ENCODE data around the gene LSM6. TPM values are rescaled to one million over a fixed set of nuclear protein-coding genes. Genes with fewer than 3 reads are reported as not detected.

The LSM6 gene
- total RNA-seq, 1 donor from 2014 or later: 13.0 TPM

DNA sequence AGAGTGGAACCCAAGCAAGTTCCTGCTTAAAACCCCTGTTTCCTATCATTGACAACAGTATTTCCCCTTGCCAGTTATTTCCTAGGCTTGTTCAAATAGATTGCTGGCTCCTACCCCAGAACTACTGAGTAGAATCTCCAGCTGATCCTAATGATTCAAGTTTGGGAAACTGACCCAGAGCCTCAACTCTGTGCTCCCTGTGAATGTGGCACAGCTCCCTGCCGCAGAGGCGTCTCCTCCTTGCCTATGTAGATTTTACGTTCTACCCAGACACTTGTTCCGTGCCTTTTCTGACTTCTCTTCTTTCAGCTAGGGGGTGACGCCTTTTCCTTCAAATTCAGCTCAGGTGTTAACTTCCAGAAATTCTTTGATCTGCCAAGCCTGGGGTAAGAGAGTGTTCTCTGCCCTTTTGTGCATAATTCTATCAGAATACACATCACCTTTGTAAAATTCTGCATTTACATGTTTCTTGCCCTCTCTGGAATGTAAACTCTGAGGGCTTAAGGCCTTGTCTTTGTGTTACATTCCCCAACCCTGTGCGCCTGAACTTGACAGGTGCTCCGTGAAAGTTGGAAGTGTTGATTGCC lies 4.4 kb downstream of the LSM6 start:
- DNase-seq (no peak), ATAC-seq (no peak)
- intact Hi-C loops (cut with micrococcal nuclease): no loop called here

DNA sequence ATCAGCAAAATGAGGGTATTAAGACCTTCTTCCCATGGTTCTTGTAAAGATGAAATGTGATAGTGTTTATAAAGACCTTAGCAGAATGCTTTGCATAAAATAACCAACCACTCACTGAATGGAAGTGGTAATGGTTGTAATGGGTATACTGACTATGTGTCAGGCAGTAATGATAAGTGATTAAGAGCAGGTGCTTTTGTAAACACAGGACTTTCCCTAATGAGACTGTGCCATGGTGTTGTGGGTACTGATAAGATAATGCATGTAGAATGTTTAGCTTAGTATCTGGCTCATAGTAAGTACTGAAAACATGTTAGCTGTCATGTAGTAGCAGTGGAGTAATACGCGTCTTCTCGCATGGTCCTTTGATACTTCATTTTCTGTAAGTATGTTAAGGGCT lies 6.9 kb downstream of the LSM6 start:
- no peak for DNase-seq
- ATAC-seq: no peak
- intact Hi-C loops (cut with micrococcal nuclease): no loop called here

DNA sequence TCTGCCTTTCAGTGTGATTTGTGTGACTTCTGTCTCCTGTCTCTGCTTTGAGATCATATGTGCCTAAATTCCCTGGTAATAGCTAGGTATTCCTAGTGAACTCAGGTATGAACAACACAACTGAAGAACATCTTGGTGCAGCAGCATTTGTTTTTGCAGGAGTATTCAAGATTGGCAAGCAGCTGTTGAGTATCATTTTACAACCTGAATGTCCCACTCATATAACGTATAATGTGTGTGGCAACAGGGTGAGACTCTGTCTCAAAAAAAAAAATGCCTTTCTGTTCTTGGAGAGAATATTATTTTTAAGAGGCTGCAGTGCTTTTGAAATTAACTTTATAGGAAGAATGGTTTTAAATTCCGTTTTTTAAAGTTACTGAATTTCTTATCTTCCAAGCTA lies 7.7 kb downstream of the LSM6 start:
- ATAC-seq (no peak), DNase-seq (no peak)
- intact Hi-C loops (cut with micrococcal nuclease): no loop called here

DNA sequence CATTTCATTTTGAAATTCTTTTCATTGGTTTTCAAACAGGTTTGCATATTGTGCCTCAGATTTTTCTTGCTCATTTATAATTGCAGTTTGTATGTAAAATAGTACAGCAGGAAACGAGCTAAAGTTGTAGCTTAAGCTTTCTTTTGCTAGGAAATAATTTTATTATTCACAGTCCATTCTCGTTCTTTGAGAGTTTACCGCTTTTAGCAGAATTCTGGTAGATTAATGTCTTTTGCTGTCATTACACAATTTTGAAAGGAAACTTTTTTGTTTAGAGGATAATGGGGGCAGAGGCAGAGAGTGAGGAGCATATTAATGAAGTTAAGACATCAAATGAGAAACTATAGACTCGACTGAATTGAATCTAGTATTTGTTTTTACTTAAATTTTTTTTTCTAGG lies 10.5 kb downstream of the LSM6 start:
- intact Hi-C loops (cut with micrococcal nuclease): no loop called here
- no peak for ATAC-seq
- no peak for DNase-seq

DNA sequence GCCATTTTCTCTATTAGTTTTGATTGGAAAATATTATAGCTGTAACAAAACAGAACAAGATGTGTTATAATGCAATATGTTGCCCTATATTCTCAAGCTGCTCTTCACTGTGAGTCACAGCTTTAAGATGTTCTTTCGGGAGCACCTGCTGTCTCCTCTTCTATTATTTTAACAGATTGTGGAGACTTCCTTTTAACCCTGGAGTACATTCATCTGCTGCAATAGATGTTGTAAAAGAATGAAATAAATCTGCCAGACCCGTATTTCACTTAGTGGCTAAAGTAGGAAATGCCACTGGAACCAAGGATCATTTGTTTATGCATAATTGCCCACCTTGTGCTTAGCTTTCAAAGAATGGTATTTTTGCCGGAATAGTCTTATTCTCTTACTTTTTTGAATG lies 11.1 kb downstream of the LSM6 start:
- intact Hi-C loops (cut with micrococcal nuclease): no loop called here
- no peak for DNase-seq
- no peak for ATAC-seq

DNA sequence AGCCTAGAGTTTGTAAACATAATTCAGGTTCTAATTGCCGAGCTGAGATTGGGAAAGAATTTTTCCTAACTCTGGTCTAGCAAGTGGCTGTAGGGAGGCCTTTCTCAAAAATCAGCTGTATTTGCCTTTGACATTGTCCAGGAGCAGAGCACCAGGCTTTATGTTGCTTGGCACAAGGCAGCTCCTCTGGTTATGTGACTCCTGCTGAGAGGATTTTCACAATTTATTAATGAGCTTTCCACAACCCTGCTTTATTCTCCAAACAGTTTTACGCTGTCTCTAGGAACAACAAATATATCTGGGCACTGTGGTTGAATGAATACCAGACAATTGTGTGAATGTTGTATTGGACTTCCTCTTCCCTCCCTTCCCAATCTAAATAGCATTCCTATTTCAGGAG lies 14.9 kb downstream of the LSM6 start:
- intact Hi-C loops (cut with micrococcal nuclease): no loop called here
- ATAC-seq (no peak), DNase-seq (no peak)

DNA sequence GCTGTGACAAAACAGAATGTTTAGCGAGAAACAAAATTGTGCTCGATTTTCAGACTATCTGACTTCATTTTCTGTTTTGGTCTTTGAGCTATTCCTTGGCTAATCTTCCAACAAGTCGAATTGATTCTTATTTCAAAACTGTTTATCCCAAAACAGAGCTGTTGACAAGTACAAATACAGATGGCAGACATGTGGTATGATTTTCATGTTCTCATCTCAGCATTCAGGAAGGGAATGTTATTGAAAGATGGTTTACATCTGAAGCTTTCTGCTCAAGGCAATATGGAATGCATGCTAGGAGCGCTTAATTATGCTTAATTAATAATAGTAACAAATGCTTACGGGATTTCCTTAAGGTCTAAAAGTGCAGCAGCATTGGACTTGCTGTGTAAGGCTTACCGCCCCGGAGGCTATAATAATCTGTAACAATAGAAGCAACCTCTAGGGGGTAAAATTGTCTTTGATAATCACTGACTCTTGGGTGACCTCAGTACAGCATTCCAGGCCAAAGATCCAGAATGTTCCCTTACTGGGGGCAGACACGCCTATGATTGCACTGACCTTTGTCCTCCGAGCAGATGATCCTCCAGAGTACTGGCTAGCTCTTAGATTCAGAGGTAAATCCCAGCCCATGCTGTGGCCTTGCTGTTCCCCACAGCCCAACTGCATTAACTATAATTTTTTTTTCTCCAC lies 16.4 kb downstream of the LSM6 start:
- ATAC-seq: peak; percentile 92
- intact Hi-C loops (cut with micrococcal nuclease): no loop called here

DNA sequence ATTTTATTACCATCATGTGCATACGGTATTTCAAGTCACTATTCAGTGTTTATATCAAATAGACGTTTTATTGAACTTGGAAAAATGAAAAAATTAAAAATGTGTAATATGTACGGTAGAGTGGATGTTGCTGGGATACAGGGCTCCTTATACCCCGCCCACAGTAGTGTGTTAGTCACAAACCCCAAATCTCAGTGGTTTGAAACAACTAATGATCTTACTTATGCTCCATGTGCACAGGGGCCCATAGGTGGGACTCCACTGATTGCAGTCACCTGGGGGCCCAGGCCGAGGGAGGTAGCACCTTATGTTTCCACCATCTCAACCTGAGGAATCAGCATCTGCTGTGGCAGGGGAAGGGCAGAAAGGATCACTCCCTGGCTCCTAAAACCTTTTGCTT lies 18.1 kb downstream of the LSM6 start:
- intact Hi-C loops (cut with micrococcal nuclease): no loop called here
- ATAC-seq: no peak
- no peak for DNase-seq

More for the DNA sequence above, 16.4 kb downstream of the LSM6 start:
- no peak for DNase-seq

DNA sequence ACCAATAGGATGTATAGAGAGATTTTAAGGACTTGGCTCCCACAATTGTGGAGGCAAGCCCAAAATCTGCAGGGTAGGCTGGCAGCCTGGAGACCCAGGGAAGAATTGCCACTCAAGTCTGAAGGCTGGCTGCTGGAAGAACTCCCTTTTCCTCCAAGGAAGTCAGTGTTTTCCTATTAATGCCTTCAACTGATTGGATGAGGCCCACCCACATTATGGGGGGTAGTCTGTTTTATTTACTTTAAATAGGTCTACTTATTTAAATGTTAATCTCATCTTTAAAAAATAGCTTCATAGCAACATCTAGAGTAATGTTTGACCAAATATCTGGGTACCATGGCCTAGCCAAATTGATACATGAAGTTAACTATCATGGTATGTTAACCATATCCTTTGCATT lies 18.7 kb downstream of the LSM6 start:
- no peak for ATAC-seq
- intact Hi-C loops (cut with micrococcal nuclease): no loop called here

DNA sequence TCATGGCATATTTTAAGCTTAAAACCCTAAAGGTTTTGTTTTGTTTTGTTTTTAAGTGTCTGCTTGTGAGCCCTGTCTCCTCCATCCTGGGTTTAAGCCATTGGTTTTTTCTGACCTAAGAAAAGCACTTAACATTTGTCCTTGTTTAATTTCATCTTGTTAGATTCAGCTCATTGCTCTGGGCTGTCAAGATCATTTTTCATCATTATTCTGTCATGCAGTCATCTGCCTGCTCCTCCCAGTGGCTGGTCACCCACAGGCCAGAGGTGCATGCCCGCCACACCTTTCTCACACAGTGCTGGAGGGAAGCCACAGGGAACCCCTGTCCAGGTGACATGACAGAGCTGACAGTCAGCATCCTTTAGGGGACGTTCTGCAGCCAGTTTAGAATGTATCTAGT lies 27.1 kb downstream of the LSM6 start:
- ATAC-seq (no peak), DNase-seq (no peak)
- intact Hi-C loops (cut with micrococcal nuclease): no loop called here

More for the DNA sequence above, 18.7 kb downstream of the LSM6 start:
- DNase-seq: no peak

DNA sequence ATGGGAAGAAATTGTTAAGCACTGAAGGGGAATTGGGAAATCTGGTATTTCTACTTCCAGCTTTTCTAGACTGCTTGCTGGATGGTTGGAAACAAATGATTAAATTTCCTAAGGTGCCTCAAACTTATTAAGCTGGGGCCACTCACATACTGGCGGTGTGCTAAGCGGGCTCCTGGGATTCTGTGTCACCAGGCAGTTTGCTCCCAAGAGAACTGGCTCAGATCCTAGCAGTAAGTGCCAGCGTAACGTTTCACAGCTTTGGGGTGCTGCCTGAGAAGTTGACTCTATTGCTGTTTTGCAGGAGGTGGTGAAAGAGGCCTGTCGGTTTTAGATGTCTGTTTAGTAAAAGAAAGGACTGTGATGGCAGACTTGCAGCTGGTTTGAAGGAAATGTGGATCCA lies 31.9 kb downstream of the LSM6 start:
- DNase-seq (no peak), ATAC-seq (no peak)
- intact Hi-C loops (cut with micrococcal nuclease): no loop called here

DNA sequence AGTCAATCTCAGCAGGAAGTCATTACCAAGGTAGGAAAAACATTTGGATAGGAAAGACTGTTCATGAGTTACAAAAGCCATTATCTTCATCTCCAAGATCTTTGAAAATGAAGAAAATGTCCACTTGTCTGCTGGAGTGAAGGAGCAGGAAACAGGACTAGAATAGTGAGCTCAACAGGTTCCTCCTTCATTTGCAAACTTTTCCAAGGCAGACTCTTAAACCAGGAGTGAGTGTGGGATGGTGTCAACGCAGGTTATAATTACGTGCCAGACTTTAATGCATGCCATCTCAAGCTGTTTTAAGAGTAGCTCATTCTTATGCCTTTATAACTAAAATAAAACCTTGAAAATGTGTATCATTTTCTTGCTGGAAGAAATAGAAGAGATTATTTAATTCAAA lies 35.4 kb downstream of the LSM6 start:
- DNase-seq: no peak
- ATAC-seq: no peak
- intact Hi-C loops (cut with micrococcal nuclease): no loop called here

DNA sequence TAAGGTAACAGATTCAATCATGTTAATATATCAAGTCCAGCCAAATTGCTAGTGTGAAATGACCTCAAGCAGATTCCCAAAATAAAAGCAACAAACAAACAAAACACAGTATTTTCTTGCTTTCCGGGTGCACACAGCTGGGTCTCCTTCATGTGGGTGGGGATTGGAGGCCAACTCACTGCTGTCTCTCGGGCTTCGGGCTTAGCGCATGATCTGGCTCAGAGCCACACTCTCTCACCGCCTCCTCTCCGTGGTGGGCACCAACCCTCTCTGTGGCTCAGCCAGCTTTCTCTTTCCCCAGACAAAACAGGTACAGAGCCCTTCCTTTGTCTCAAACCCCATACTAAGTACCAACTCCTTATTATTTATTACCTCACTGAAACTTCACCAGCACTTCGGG lies 35.9 kb downstream of the LSM6 start:
- intact Hi-C loops (cut with micrococcal nuclease): no loop called here
- ATAC-seq: peak; percentile 38
- DNase-seq: peak; percentile 34

DNA sequence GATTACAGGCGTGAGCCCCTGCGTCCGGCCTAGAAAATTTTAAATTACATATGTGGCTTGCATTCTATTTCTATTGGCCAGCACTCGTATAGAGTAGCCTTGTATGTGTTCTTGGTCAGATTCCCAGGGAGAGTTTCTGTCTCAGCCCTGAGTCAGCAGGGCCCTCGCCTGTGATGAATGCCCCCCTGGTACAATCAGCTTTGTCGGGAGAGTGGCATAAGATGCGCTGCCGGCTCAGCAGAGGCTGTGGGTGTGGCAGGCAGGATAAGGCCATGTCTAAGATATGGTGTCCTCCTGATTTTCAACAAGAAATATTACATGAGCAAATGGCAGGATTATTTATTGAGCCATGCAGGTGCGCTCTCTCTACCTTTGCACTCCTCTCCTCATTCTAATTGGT lies 37.3 kb downstream of the LSM6 start:
- DNase-seq (no peak), ATAC-seq (no peak)
- intact Hi-C loops (cut with micrococcal nuclease): no loop called here

DNA sequence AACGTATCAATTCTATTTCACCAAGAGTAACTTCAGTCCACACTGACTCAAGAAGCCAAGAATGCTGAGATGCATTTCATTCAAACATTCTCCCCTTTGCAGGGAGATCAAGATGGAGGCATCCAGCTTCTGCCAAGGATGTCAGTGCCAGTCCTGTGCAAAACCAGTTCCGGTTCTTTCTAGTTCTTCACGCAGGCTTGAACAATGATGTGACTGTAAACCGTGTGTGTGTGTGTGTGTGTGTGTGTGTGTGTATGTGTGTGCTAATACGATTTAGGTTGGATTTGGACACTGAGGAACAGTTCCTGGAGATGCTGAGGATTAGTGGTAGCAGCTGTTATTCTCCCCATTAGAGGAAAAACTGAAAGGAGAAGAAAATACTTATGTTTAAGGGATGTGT lies 38.7 kb downstream of the LSM6 start, which contains the start of gene REELD1:
REELD1 (plus strand) TSS at position 301 of the 400 bp plus-strand sequence. CDS start 2,415 bp downstream, outside the sequence.
- no peak for ATAC-seq
- intact Hi-C loops (cut with micrococcal nuclease): no loop called here
- DNase-seq: no peak

DNA sequence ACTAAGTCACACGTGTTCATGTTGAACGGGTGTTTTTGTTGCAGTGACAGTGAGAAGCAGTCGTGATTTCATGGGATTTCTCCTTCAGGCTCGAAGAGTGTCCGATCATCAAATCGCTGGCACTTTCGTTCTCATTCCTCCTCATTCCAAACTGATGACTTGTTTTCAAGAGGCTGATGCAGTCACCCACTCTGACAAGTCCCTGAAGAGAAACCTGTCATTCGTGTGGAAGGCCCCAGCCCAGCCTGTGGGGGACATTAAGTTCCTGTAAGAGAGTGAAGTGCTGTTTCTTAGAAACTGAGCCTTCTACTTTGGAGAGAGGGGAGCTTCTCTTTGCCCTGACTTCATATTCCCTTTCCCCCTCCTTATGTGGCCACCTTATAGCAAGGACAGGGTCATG lies 46.8 kb downstream of the LSM6 start:
- no peak for ATAC-seq
- DNase-seq: no peak
- intact Hi-C loops (cut with micrococcal nuclease): no loop called here

DNA sequence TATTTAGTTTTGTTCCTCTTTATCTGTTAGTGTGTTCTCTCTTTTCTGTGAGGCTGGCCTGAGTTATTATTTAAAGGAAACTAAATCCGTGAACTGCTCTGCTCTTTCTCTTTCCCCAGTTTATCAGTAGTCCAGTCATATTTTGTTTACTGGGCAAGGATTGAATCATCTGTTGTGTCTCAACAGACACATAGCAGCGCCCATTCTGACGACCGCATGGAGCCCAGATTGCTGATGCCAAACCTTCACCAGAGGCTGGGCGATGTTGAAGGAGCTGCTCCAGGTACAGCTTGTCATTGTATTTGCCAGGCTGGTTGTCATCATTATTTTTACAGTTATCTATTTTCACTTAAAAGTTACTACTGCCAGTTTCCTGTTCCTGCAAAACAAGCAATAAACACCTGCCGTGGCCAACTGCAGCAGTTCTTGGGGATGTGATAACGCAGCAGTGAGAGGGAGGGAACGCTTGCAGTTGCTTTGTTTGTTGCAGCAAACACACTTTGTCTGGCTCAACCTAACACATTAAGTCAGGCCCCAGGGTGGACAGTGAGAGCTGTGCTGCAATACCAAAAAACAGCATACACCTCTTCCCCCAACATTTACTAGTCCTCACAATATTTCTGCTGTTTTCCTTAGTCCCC lies 48.9 kb downstream of the LSM6 start:
- ATAC-seq (peak; percentile 95), DNase-seq (peak; percentile 59)
- intact Hi-C loops (cut with micrococcal nuclease): no loop called here

DNA sequence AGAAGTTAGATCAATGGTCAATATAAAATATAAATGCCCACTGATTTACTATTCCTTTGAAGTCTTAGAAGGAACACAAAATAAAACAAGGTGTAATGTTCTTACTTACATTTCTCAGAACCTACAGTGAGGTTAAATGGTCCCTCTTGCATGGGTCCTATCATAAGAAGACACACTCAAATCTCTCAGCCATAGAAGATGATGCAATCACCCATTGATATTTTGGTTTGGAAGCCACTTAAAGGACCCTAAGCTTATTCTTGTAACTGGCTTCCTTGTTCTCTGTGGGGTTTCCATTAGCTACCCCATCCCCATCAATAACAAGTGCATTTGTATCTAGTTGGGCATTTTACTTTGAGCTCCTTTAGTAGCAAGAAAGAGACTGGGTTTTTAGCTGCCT lies 53.9 kb downstream of the LSM6 start:
- ATAC-seq: no peak
- intact Hi-C loops (cut with micrococcal nuclease): no loop called here
- DNase-seq: no peak

DNA sequence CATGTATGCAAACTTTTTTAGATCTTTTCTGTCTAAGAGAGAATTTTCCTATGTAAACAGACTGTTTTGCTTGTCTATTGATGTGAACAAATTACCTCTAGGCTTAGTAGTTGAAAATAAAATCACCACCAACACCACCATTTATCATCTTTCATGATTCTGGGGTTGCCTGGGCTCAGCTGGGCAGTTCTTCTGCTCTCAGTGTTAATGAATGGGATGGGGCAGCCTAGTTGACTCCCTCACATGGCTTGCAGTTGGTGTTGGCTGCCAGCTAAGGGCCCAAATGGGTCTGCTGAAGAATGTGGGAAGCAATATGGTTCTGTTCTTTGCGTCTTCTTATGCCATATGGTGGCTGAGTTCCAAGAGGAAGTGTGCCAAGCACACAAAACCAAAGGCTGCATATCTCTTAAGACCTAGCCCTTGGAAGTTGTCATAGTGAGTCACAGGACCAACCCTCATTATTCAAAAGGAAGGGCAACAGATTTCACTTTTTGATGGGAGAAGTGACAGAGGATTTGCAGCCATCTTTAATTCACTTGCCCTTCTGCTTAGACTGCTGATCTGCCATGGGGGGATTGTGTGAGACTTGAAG lies 56.7 kb downstream of the LSM6 start:
- DNase-seq (no peak), ATAC-seq (no peak)
- intact Hi-C loops (cut with micrococcal nuclease): no loop called here

DNA sequence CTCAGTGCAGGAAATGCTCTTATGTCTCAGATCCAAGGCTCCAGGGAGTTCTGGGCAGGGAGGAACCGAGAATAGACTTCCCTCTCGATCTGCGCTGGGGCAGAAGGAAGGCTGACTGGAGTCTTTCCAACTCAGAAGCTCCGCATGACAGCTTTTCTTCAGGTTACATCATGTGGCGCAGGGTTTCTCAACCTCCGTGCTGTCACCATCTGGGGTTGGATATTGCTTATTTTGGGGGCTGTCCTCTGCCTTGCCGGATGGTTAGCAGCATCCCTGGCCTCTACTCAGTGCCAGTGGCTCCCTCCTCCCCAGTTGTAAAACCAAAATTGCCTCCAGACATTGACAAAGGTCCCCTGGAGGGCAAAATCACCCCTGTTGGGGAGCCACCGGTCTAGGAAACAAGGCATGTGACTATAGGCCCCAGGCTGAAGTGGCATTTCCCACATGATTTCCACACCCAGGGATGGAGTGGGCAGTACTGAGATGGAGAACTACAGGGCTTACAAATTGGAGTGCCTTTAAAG lies 60.2 kb downstream of the LSM6 start:
- intact Hi-C loops (cut with micrococcal nuclease): no loop called here
- DNase-seq: no peak
- ATAC-seq: peak; percentile 66
